DND-41 (cell line): ENCODE measurements around the gene LAIR1.

ENCODE experiments used
- CTCF ChIP-seq: IDR thresholded peaks from 2 replicates; pipeline ENCODE4 v1.5.1; 2012; ENCODE audit warnings: borderline replicate concordance, low read length, moderate library complexity, mild to moderate bottlenecking; ENCODE audit not compliant: poor library complexity, severe bottlenecking; ENCODE audit errors: extremely low read depth
- EZH2 ChIP-seq: IDR thresholded peaks from 3 replicates; pipeline ENCODE4 v1.6.1; 2012; ENCODE audit warnings: borderline replicate concordance, low read depth, mild to moderate bottlenecking, moderate library complexity, low read length, inconsistent platforms; ENCODE audit not compliant: severe bottlenecking

DNA sequence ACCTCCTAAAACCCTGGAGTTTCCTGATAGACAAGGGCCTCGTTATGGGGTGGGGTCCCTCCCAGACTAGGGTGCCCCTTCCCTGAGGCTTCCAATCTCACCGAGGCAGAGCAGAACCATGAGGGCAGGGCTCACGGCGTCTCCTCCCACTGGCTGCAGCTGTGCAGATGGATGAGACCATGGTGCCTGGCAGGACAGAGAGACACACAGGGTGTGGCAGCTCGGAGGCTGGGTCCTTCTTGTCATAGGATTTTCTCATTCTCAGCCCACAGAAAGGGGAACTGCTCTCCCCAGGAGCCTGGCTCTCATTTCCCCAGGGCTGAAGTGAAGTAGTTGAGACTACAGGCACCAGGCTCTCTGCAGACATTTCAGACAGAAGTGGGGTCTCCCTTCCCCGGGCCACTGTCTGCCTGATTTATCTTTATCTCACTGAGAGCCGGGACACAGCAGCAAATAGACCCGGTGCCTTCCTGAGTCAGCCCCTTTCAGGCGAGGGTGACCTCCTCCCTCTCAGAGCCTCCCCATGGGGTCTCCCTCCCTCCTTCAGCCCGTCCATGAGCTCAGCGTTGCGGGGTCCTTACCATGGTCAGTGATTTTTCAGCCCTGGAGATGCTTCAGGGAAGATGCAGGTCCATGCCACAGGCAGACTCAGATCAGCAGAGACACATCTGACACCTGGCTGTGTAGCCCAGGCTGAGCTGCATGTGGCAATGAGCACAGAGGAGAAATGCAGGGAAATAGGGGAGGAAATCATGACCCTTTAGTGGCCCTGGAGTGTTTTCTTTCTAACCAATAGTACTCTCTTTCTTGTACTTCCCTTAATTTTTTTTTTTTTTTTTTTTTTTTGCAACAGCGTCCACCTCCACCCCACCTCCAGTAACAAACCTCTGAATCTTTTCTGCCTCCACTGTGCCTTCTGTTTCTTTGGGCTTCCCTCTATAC lies 52.0 kb downstream of the LAIR1 start, which contains the start of gene LILRA5:
- TF ChIP-seq CTCF (no peak), EZH2 (no peak)
